ENCODE measurements around the gene FSIP1. TPM values are rescaled to one million over a fixed set of nuclear protein-coding genes. Genes with fewer than 3 reads are reported as not detected.

Gene FSIP1
- total RNA-seq, 6 experiments from 2014 or later: 0.07 to 0.74 (median 0.35) TPM; not detected in 1

- ATAC-seq (peak; percentile 52 to 71 (median 56)), DNase-seq (peak; percentile 69 to 88 (median 76))
- Histone ChIP-seq H3K4me1 (peaks cover 0 to 13% (median 3%) of the 10 kb centered on the region in 4 donors), H3K4me3 (peak within 1 kb of the TSS; percentile 48 to 58 (median 53)), H3K9me3 (no peaks in the 10 kb centered on the region), H3K27ac (peak within 1 kb of the TSS; percentile 75 to 88 (median 79)), H3K27me3 (no peaks in the 10 kb centered on the region), H3K36me3 (peaks cover 0 to 16% (median 8%) of the 10 kb centered on the region in 4 donors)
- 0% methylated on average over 16 of the region's 74 CpGs for WGBS (ENCODE audit: insufficient coverage, low coverage, low lambda C conversion rate, missing lambda C conversion rate)
- TF ChIP-seq POLR2A (IDR thresholded peaks at IDR 0.05): peak; percentile 92
- TF ChIP-seq, protein P1, sequence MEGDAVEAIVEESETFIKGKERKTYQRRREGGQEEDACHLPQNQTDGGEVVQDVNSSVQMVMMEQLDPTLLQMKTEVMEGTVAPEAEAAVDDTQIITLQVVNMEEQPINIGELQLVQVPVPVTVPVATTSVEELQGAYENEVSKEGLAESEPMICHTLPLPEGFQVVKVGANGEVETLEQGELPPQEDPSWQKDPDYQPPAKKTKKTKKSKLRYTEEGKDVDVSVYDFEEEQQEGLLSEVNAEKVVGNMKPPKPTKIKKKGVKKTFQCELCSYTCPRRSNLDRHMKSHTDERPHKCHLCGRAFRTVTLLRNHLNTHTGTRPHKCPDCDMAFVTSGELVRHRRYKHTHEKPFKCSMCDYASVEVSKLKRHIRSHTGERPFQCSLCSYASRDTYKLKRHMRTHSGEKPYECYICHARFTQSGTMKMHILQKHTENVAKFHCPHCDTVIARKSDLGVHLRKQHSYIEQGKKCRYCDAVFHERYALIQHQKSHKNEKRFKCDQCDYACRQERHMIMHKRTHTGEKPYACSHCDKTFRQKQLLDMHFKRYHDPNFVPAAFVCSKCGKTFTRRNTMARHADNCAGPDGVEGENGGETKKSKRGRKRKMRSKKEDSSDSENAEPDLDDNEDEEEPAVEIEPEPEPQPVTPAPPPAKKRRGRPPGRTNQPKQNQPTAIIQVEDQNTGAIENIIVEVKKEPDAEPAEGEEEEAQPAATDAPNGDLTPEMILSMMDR (IDR thresholded peaks at IDR 0.05): peak in 2 of 4 donors; percentile 21 to 29
- intact Hi-C loops (cut with DNase I): no loop called here
Measured at GRCh38 chr15:39580485-39581241, 202.0 kb downstream of the FSIP1 start, which contains the start of gene THBS1. TSS of gene THBS1 (plus strand) at chr15:39581079. CDS start at chr15:39581858, 779 bp downstream.

- DNase-seq (peak; percentile 89 to 93 (median 92)), ATAC-seq (peak; percentile 82 to 94 (median 91))
- peak overlapping the region; percentile 75 to 88 (median 79) for H3K27ac ChIP-seq
- H3K4me1 ChIP-seq: peaks cover 0 to 13% (median under 1%) of the 10 kb centered on the region in 4 donors
- 0% methylated on average over 6 of the region's 29 CpGs for WGBS (ENCODE audit: insufficient coverage, low coverage, low lambda C conversion rate, missing lambda C conversion rate)
- peaks cover 0 to 10% (median 5%) of the 10 kb centered on the region in 4 donors for H3K36me3 ChIP-seq
- H3K9me3 ChIP-seq: no peaks in the 10 kb centered on the region
- intact Hi-C loops (cut with DNase I): no loop called here
- H3K4me3 ChIP-seq: peak overlapping the region; percentile 48 to 58 (median 53)
- H3K27me3 ChIP-seq: no peaks in the 10 kb centered on the region
- TF ChIP-seq, protein P1 (IDR thresholded peaks at IDR 0.05): peak; percentile 97 to 98 (median 98)
- no peak for TF ChIP-seq POLR2A (IDR thresholded peaks at IDR 0.05)
Measured at GRCh38 chr15:39580117-39580484, 202.5 kb downstream of the FSIP1 start.

GRCh38 chr15:39579487-39580116 is 203.0 kb downstream of the FSIP1 start:
- intact Hi-C loops (cut with DNase I): loop anchor here (10.0 kb wide), 2 partner anchors 275 to 455 kb away; no protein-coding TSS in a partner anchor
- Histone ChIP-seq H3K27ac (peak overlapping the region; percentile 75 to 88 (median 79)), H3K36me3 (peaks cover 0 to 10% (median 5%) of the 10 kb centered on the region in 4 donors), H3K27me3 (no peaks in the 10 kb centered on the region), H3K4me1 (peaks cover 0 to 13% (median 0%) of the 10 kb centered on the region in 4 donors), H3K4me3 (peak overlapping the region; percentile 48 to 58 (median 53)), H3K9me3 (no peaks in the 10 kb centered on the region)
- WGBS (ENCODE audit: insufficient coverage, low coverage, low lambda C conversion rate, missing lambda C conversion rate): 11% methylated on average over 15 of the region's 18 CpGs
- peak; percentile 63 to 84 (median 73) for DNase-seq
- TF ChIP-seq, protein P1 (IDR thresholded peaks at IDR 0.05): no peak
- TF ChIP-seq POLR2A (IDR thresholded peaks at IDR 0.05): no peak
- peak; percentile 52 to 71 (median 66) for ATAC-seq

DNA sequence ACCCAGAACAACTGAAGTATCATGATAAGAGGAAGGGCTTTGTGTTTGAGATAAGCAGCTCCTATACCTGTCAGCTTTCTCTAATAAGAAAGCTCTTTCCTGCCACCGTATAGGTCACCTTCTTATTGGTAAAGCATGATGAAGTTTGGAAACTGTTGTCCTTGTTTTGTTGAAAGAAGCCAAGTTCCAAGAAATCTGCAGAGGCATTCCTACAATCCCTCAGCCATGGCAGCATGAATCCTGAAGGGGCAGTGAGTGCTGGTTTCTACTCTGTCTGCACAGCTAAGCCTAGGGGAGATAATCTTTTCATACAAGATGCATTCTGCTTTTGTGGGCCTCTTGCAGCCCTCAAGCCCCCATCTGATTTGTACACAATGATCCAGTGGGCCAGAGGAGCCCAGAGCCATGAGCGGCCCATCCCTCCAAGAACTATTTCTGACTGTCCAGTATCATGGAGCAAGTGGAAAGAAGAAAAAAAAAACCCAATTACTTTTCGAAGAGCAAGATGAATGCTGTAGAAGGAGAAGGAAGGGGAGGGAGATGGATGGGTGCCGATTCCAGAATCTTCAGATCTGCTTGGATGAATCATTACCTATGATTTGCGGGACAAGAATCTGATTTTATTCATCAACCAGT is 203.7 kb downstream of the FSIP1 start:
- peak overlapping the region in 1 of 3 donors; percentile 53 for H3K4me3 ChIP-seq
- TF ChIP-seq, protein P1 (IDR thresholded peaks at IDR 0.05): no peak
- no peak for TF ChIP-seq POLR2A (IDR thresholded peaks at IDR 0.05)
- peak overlapping the region in 2 of 3 donors; percentile 75 to 79 for H3K27ac ChIP-seq

More for the DNA sequence above, 203.7 kb downstream of the FSIP1 start:
- peaks cover 0 to 4% (median 1%) of the 10 kb centered on the region in 4 donors for H3K36me3 ChIP-seq
- H3K9me3 ChIP-seq: no peaks in the 10 kb centered on the region
- intact Hi-C loops (cut with DNase I): loop anchor here (10.0 kb wide), 2 partner anchors 274 to 454 kb away; no protein-coding TSS in a partner anchor
- peaks cover 0 to 13% (median 0%) of the 10 kb centered on the region in 4 donors for H3K4me1 ChIP-seq
- no peaks in the 10 kb centered on the region for H3K27me3 ChIP-seq
- no peak for ATAC-seq
- 69% methylated on average over 5 of the region's 5 CpGs for WGBS (ENCODE audit: insufficient coverage, low coverage, low lambda C conversion rate, missing lambda C conversion rate)
- DNase-seq: no peak
